DLD1 (cell line): ENCODE measurements around the gene ATP13A3.
"Not testable (repeated sequence)": the region's sequence is repeated elsewhere in the genome, so short reads cannot be mapped to it uniquely, and the experiment has no call there.

Experiments used
- in situ Hi-C: cut with HindIII; loops from 2 replicates; pipeline ENCODE4 v1.10.0; 2017; ENCODE audit warnings: low sequenced_read_pairs

The ATP13A3 gene

GRCh38 chr3:194503081-194503531, 16.3 kb upstream of the ATP13A3 start:
- in situ Hi-C loops, result no loop called here

GRCh38 chr3:194500198-194500597, 13.4 kb upstream of the ATP13A3 start:
- in situ Hi-C loops, result no loop called here

GRCh38 chr3:194499516-194499915, 12.7 kb upstream of the ATP13A3 start:
- in situ Hi-C loops, result not testable (repeated sequence)

DNA sequence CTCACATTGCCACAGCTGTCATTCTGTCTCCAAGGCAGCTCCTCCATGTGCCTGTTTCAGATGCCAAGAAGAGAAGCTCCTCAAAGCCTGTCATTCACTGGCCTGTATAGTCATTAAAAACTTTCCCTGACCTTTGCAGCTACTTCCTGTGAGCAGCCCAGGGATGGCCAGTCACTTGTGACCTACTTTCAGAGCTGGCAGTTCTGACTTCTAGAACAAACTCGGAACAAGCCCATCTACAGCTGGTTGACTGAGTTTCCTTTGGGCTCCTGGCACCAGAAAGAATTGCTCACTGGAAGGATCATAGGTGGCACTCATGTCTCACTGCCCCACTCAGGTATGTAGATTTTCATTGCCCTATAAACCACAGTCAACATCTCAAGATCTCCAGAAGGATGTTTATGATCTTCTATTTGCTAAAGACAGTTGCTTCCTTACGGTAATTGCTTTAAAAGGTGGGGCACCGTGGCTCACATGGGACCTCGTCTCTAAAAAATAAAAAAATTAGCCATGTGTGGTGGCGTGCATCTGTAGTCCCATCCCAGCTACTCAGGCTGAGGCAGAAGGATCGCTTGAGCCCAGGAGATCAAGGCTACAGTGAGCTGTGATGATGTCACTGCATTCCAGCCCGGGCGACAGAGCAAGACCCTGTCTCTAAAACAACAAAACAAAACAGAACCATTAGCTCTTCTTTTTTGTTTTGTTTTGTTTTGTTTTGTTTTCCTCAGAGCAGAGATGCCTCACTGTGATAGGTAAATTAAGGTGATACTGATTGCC, 11.2 kb upstream of the ATP13A3 start:
- in situ Hi-C loops, result no loop called here

DNA sequence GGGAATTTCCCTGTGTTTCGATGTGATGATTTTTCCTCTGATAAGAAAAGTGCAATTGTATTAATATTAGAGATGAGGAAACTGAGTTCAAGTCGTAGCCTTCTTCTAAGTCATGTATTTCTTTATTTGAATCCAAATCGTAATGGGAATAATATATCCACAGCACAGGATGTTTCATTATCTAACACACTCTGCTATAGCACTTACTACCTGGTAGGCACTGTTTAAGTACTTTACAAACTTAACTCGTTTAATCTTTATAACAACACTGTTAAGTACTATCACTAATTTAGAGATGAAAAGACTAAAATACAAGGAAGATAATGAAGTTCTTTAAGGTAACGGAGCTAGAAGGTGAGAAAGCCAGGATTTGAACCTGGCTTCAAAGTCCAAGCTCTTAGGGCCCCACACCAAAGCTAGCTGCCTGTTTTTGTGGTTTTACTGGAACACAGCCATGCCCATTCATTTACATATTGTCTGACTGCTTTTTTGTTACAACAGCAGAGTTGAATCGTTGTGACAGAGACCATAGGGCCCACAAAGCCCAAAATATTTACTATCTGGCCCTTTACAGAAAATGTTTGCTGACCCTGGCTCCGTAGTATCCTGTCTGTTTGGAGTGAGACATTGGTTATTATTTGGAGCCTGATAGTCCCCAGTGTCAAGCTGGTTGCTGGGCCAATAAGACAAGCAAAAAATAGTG, 9.6 kb upstream of the ATP13A3 start:
- in situ Hi-C loops, result no loop called here

DNA sequence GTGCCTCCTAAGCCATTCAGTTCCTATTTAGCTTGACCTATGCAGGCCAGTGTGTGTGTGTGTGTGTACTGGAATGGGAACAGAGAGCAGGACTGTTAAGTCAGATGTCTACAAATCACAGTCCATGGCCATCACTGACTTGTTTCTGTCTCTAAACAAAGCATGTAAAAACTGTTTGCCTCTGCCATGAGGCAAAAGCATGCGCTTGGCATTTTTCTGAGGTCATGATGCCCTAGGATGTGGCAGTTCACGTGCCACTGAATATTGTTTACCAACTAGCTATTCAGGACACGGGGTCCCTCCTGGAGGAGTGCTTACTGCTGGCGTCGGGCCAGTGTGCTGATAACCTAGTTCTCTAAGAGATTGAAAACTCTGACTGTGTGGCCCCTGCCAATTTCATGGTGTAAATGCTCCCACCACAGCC, 8.2 kb upstream of the ATP13A3 start:
- in situ Hi-C loops, result loop anchor here (5.0 kb wide), 1 partner anchor 42 kb away; no protein-coding TSS in a partner anchor

- in situ Hi-C loops, result loop anchor here (5.0 kb wide), 1 partner anchor 43 kb away; no protein-coding TSS in a partner anchor
These were observed 7.5 kb upstream of the ATP13A3 start for GRCh38 chr3:194493995-194494927.

DNA sequence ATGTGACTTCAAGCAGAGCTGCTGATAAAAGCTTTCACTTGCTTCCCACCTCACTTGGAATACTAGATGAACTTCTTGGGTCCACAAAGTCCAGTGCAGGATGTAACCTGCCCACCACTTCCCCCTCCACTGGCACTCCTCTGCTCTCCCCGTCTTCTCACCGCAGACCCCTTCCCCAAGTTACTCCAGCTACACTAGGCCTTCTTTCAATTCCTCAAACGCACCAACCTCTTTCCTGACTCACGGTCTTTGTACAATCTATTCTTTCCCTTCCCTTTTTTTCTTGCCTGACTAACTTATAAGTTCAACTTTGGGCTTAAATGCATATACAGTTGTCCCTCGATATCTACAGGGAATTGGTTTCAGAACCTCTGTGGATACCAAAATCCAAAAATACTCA, 5.2 kb upstream of the ATP13A3 start:
- in situ Hi-C loops, result loop anchor here (5.0 kb wide), 1 partner anchor 45 kb away; no protein-coding TSS in a partner anchor

- in situ Hi-C loops, result loop anchor here (5.0 kb wide), 1 partner anchor 47 kb away; no protein-coding TSS in a partner anchor
These were observed 3.2 kb upstream of the ATP13A3 start for GRCh38 chr3:194489736-194490612.

DNA sequence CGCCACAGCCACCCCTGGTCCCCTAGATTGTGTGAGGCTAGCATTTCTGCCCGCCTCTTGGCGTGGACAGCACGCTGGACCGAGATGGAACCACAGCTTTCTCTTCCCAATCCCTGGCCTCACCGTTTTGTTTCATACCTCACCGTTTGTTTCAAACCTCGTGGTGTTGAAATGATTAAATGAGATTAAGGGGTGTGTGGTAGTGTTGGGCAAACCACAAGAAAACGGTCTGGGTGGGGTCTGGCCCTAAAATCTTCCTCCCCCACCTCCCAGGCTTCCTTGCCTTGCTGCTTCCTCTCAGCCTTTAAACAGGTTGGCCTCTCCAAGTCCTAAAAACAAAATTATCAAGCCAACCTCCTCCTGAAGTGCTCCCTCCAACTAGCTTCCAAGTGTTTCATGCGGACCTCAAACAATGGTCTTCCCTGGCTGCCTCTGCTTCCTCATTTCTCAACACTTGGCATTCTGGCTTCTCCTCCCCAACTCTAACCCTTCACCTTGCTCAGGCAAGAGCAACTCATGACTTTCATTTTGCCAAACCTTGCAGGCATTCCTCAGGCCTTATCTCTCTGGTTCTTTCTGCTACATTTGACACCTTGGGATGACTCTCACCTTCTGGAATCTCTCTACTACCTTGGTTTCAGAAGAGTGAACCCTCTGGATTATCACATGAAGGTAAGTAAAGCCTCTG, 1.4 kb upstream of the ATP13A3 start:
- in situ Hi-C loops, result no loop called here

GRCh38 chr3:194487289-194488054, 670 bp upstream of the ATP13A3 start:
- in situ Hi-C loops, result no loop called here

DNA sequence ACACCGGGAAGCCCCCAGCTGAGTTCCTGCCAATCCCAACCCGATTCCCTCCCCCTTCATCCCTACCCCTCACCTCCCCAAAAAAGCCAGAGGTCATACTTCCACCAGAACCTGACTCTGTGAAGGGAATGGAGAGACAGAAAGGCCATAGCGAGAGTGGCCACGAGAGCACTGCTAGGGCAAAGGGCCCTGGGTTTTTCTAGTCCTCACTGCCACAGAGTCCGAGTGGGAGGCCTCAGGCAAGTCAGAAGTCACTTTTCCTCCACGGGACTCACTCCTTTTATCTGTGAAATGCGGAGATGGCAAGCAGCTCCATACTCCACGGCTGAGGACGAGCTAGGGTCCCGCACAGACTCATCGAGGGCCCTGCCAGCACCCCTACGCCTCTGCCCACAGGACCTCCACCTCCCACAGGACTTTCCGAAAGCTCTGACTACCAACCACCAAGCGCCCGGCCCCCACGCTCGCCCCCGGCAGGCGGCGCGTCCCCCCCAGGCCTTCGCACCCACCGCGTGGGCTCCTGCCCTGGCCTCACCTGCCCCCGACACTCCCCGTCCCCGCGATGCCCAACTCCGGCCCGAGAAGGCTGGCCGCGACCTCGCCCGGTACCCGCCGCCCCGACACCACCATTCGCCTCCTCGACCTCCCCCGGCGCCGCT, 792 bp downstream of the ATP13A3 start:
- in situ Hi-C loops, result no loop called here

GRCh38 chr3:194485468-194485880, 1.3 kb downstream of the ATP13A3 start:
- in situ Hi-C loops, result no loop called here

- in situ Hi-C loops, result no loop called here
These were observed 2.2 kb downstream of the ATP13A3 start for GRCh38 chr3:194484614-194485013.

DNA sequence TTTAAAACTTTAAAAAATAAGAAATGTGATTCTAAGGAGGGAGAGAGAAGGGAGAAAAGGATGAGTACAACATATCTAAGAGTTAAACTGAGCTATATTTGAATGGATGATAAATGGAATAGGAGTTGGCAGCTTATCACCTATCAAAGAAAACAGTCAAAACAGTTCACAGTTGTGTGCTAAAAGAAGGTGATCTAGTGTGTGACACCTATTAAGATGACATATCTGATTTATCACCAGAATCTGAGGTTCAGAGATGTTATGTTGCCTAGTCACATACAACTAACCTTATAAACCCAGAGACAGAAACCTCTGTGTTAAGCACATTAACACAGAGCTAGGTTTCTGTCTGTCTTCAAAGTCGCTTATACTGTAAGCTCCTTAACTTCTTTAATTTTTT, 3.0 kb downstream of the ATP13A3 start:
- in situ Hi-C loops, result no loop called here

GRCh38 chr3:194482830-194483229, 4.0 kb downstream of the ATP13A3 start:
- in situ Hi-C loops, result not testable (repeated sequence)

DNA sequence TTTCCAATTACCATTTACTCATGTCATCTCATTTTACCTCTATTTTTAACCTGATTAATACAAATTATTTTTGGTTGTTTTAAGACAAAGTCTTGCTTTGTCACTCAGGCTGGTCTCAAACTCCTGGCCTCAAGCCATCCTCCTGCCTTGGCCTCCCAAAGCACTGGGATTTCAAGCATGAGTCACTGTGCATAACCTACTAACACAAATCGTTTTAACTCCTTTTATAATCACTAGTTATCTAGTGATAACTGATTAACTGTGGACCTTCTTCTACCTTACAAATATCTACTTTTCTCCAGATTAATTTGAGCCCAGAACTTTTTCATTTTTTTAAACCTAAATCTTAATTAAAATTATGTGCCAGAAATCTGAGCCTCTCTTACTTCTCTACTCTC, 4.6 kb downstream of the ATP13A3 start:
- in situ Hi-C loops, result no loop called here
